NCI-H1092 (cell line): ENCODE results near the gene QPCT.
"Not testable (repeated sequence)": the region's sequence is repeated elsewhere in the genome, so short reads cannot be mapped to it uniquely, and the experiment has no call there.

ENCODE experiments used
- DNase-seq: peaks from one replicate; lab custom pipeline; 2025; lab: John Stamatoyannopoulos, UW

QPCT gene

DNA sequence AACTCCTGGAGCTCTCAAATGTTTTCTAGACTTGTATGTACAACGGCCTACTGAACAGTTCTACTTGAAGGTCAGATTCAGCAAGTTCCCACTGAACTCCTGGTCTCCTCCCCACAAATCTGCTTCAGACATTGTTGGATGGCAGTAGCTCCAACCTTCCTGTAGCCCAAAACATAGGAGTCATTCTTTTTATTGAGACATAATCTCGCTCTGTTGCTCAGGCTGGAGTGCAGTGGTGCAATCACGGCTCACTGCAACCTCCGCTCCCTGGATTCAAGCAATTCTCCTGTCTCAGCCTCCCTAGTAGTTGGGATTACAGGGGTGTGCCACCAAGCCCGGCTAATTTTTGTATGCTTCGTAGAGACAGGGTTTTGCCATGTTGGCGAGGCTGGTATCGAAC lies 47.3 kb downstream of the QPCT start:
- DNase-seq = no peak

DNA sequence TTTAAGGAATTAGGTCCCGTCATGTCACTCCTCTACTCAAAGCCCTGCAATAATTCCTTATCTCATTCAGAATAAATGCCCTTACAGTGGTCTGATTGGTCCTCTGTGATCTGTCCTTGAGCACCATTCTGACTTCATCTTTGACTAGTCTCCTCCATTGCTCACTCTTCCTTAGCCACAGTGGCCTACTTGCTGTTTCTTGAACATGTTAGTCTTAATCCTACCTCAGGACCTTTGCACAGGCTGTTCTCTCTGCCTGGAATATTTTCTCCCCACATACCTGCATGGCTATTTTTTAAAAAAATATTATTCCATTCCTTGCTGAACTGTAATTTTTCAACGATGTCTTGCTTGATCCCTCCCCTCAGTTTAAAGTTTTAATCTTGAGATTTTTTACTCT lies 48.0 kb downstream of the QPCT start:
- no peak for DNase-seq

DNA sequence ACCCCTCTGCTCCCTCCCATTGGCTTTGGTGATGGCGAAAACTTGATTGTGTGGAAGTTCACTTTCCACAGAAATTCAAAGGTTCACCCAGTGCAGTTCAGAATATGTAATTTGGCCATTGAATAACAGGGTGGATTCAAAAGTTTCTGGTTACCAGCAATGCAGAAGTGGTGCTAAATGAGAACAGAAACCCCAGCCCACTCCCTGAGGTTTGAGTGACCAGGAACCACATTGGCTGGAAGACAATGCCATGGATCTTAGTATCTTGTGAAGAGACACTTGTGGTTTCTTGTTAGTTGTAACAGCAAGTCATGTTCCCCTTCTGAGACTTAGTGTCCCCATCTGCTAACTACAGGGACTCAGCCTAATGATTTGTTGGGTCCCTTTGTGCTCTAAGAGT lies 49.8 kb downstream of the QPCT start:
- DNase-seq = no peak

DNA sequence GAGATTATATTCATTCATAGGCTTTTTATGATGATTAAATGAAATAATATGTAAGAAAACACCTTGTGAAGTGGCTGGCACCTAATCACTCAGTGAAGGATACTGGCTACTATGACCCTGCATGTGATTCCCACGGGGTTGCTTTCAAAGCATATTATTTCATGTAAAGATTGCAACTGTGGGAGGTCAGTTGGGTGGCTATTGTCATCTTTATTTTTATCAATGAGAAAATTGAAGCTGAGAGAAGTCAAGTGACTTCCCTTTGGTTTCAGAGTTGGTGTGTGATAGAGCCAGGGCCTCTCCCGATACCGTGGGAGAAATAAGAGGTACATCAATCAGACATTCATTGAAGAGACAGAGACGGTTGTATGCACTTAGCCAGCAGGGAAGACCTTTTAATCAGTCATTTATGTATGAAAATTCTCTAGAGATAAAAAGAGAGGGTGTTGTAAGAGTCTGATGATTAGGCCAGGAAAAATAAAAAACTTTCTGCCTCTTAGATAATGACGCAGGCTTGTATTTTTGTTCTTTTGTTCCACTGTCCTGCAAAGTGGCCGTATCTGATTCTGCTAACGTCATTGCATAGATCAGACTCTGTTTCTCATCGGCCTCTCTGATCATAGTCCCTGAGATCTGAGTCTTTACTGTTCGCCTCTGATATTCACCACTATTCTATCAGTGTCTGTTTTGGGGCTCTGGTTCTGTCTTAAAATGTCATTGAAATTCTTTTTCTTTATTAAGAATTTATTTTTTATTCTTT lies 50.5 kb downstream of the QPCT start:
- DNase-seq = no peak

DNA sequence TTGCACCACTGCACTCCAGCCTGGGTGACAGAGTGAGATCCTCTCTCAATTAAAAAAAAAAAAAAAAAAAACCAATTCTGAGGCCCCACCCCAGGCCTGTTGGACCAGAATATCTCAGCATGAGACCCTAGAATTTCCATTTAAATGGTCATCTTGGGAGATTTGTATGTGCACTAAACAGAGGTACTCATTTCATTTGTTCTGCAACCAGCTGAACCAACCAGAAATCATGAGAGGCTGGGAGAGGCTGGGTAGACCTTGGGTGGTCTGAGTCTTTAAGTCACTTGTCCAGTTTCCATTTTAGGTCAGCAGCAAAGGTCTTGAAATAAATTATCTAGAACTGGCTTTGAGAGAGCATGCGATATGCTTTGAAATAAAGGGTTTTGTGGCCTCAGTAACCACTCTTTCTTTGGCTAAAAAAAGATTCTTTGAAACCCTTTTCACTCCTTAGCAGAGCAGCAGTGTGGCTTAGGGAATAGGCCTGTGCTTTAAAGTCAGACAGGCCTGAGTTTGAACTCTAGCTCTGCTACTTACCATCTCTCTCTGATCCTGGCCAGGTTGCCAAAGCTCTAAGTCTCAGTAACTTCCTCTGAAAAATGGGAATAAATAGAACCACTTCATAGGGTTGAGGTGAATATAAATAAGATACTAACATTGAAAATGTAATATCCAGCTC lies 52.6 kb downstream of the QPCT start:
- no peak for DNase-seq

DNA sequence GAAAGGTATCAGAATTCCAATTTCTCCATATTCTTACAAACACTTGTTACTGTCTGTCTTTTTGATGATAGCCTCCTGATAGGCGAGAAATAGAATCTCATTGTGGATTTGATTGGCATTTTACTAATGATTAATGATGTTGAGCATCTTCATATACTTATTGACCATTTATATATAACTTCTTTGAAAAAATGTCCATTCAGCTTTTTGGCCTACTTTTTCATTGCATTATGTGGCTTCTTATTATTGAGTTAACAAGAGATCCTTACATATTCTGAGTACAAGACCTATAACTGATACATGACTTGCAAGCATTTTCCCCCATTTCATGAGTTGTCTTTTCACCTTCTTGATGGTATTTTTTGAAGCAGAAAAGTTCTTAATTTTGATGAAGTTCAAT lies 54.6 kb downstream of the QPCT start:
- DNase-seq = no peak

DNA sequence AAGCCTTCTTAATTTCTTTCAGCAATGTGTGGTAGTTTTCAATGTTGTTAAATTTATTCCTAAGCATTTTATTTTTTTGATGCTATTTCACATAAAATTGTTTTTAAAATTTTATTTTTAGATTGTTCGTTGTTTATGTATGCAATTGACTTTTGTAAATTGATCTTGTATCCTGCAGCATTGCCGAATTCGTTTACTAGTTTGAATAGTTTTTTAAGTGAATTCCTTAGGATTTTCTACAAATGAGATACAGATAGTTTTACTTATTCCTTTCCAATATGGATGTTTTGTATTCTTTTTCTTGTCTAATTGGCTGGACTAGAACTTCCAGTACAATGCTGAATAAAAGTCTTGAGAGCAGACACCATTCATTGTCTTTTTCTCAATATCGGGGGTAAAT lies 55.6 kb downstream of the QPCT start:
- DNase-seq = no peak

DNA sequence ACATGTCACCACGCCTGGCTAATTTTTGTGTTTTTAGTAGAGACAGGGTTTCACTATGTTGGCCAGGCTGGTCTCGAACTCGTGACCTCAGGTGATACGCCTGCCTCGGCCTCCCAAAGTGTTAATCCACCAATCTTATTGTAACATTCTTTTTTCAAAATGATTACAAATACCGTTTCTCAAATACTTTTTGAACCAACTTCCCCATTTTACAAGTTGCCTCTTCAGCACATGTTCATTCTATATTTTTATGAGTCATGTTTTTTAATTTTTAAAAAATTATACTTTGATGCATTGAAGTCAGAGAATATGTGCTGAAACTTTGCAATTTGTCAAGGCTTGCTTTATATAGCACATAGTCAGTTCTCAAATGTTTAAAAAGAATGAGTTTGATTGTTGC lies 58.2 kb downstream of the QPCT start:
- no peak for DNase-seq

DNA sequence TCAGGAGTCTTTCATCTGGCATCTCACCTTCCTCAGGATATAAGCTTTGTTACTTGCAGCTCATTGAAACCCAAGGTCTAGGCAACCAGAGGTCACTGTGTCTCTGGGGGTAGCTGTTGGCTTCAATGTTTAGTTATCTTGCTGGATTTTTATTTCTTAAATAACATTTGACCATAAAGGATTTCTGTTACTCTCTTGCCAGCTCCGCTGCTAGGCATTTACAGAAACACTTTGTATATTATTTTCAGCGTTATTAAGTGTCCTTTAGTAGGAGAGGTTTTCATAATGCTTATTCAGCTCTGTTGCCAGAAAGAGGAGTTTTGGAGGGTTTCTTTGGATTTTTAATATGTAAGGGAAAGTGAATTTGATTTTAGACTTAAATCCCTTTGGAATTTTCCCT lies 61.4 kb downstream of the QPCT start:
- no peak for DNase-seq

DNA sequence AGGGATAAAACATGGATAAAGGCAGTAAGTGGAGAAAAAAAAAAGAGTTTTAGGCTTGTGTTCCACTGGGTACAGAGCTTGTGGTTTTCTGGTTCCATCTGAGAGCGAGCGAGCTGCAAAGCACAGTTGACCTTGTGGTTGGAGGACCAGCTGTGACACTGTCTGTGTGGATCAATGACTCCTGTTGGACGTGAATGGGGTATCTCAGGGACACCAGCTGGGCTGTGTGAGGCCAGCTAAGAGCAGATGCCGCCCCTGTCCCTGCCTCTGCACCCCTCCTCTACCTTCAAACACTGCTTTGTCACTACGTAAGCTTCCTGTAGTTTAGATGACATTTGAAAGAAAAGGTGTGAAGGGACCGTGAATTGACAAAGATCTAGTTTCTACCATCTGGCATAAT lies 67.8 kb downstream of the QPCT start:
- DNase-seq = no peak

DNA sequence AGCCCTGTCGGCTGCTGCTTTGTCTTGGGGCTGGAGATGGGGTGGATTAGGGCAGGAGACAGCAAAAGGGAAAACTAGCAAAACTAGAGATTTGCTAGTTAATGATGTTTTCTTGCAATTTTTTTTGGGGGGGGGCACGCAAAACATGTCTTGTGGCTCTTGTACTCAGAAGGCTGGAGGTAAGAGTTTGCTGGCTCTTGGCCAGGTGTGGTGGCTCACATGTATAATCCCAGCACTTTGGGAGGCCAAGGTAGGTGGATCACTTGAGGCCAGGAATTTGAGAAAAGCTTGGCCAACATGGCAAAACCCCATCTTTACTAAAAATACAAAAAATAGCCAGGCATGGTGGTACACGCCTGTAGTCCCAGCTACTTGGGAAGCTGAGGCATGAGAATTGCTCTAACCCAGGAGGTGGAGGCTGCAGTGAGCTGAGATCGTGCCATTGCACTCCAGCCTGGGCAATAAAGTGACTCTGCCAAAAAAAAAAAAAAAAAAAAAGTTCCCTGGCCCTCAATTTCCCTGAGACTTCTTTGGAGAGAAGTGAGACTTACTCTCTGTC lies 69.6 kb downstream of the QPCT start:
- DNase-seq = not testable (repeated sequence)

DNA sequence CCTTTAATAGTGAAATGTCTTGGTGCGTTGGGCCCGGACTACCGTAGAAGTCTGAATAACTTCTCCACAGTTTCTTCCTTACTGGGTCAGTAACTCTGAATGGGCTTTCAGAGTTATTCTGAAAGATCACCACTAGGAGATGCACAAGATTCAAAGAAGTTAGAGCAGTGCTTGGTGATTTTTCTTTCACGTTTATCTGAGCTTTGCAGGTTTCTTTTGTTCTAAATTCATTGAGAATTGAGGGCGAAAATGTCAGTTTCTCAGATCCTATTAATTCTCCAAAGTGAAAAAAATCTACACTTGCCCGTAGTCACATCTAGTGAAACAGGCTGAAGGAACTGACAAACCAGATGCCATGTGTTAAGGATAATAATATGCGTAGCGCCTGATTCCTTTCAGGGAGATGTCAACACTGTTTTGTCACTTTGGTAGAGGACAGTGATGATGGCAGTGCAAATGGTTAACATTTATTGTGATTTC lies 70.1 kb downstream of the QPCT start:
- DNase-seq = peak; percentile 8

DNA sequence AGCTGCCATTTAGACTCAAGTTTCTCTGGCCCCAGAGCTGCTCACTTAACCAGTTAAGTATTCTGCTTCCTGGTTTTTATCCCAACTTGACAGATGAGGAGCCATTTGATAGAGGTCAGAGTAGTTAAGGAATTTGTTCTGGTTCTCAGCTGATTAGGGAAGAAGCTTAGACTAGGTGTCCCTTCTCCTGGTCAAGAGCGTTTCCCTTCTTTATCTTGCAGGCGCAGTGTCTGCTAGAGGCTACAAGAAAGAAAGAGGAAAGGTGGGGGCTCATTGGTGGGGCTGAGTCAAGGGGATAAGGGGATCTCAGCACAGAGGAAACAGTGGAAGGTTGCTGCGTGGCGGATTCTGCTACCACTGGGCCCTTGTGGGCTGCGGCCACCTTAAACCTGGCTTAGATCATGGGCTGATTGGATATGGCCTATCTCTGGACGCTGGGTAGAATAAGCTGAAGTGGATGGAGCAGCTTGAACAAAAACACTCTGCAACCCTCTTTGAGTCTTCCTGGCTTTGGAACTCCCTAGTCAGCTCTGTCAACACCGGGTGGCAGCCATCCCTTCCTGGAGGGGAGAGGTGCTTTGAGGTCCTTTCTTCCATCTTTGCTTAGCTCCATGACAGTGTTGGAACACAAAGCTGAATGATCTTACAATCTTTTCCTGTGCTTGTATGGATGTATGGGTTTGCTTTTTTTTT lies 70.8 kb downstream of the QPCT start:
- DNase-seq = no peak

DNA sequence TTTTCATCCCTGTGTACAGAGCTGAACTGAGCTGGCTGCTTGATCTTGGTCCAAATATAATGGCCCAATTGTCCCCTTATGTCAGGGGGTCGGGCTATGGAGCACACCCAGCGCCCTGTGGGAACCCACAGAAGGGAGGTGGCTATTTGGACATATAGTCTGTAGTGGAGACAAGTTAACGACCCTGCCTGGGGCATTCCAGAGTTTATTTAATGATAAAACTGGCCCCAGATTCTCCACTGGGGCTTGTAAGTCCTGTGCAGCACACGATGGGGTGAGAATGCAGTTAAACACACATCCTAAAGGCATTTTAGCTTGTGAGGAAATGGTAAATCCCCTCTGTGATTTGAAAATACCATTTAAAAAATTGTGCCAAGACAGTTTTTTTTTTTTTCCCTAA lies 72.9 kb downstream of the QPCT start:
- no peak for DNase-seq

DNA sequence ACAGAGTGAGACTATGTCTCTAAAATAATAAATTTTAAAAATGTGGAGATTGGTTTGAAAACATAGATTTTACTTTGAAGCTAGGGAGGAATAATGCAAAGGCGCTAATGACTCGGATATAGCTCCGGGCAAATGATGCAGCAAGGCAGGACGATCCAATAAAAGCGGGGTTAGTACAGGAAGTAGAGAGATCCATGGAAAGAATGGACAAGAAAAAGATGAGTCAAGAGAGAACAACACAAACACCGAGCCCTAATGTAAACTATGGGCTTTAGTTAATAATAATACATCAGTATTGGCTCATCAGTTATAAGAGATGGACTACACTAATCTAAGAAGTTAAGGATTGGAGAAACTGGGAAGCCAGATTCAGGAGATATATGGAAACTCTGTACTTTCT lies 74.5 kb downstream of the QPCT start:
- no peak for DNase-seq

DNA sequence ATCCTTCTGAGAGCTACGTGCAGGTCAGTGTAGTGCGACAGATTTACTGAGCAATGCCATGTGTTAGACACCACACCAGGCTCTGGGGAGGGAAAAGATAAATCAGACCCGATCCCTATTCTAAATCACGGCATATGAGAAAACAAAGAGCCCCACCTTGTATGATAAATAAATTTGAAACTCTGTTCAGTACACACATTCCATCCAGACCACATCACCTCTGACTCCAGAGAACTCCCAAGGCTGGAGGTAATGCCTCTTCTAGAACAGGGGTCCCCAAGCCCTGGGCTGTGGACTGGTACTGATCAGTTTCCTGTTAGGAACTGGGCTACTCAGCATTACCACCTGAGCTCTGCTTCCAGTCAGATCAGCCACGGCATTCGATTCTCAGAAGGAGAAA lies 77.3 kb downstream of the QPCT start:
- DNase-seq = no peak

DNA sequence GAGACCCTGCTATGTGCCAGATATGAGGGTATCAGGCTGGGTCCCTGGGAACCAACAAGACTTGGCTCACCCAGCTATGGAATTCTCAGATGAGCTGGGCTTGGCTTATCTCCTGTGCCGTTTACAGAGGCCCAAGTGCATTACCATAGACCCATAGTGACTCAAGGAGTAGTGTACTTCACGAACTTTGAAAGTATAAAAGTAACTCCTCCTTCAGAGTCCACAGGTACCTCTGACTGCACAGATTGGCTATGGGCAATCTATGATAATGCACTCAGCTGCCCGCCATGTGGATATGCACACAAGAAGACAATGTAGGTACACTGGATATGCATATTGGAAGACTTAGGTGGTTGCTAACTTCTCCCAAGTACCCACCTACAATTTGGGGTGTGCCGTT lies 78.4 kb downstream of the QPCT start:
- DNase-seq = no peak
